Right cardiac atrium (tissue), 5 donors: ENCODE results near the gene LDHAL6B. TPM values are rescaled to one million over a fixed set of nuclear protein-coding genes. Genes with fewer than 3 reads are reported as not detected.

Experiments used
- ATAC-seq, 2 donors: fragments of 200-7000 bp; cut with Tn5 transposase; one replicate each; pipeline versions ENCODE4 v1.8.0 to v1.9.1; 2020; ENCODE audit warnings: moderate library complexity in 2 of 2, mild to moderate bottlenecking in 1 of 2
- DNase-seq, 3 donors: peaks; one replicate each; pipeline ENCODE4 v3.0.0-alpha.2; 2020
- H3K27ac ChIP-seq: one replicate; pipeline ENCODE4 v1.5.1; 2013; ENCODE audit warnings: mild to moderate bottlenecking, low read length, control low read depth, moderate library complexity
- H3K27me3 ChIP-seq: one replicate; pipeline ENCODE4 v1.6.1; 2013; ENCODE audit not compliant: control insufficient read depth, insufficient read depth
- H3K4me1 ChIP-seq: one replicate; pipeline ENCODE4 v1.6.1; 2013; ENCODE audit warnings: low read length; ENCODE audit not compliant: control insufficient read depth, insufficient read depth
- H3K4me3 ChIP-seq: one replicate; pipeline ENCODE4 v1.5.1; 2013; ENCODE audit warnings: low read length, control low read depth
- H3K9me3 ChIP-seq: one replicate; pipeline ENCODE4 v1.6.1; 2013; ENCODE audit warnings: low read length; ENCODE audit not compliant: control insufficient read depth
- WGBS: extraction: QIAGEN DNeasy Blood & Tissue Kit; methylation state at CpG from one replicate; pipeline ENCODE4 v1.1.7; 2013; 5-methylcytosine and 5-hydroxymethylcytosine counted together
- intact Hi-C, 4 donors: fragments of 100-400 bp; cut with DNase I; formaldehyde crosslinking; loops; one replicate each; pipeline versions ENCODE4 v1.11.0 to v1.14.0; 2022 to 2023
- polyA plus RNA-seq: library from polyadenylated mRNA; stranded (reverse); fragments of 200-250 nt; gene quantifications from one replicate; pipeline ENCODE4 v1.2.3, GENCODE V29; 2013
- total RNA-seq, 4 donors: library from RNA; stranded (reverse); fragmentation: NEBNext Ultra II Directional; extraction: Animal tissue kit (Norgen Biotek cat#: 25700); gene quantifications; one replicate each; pipeline ENCODE4 v1.2.1, GENCODE V29; 2021
- donor health status: healthy with polysubstance abuse.
- donor health status: DM: no; HTN: yes; CAD: no.
- donor health status: DM: no; HTN: no; CAD: no.
- donor health status: DM: no; HTN: yes; CAD: no; lungs with severe emphysema.
- donor health status: DM: yes; HTN: yes; CAD: no.

The LDHAL6B gene
- total and polyA plus RNA-seq, 5 donors = not detected

DNA sequence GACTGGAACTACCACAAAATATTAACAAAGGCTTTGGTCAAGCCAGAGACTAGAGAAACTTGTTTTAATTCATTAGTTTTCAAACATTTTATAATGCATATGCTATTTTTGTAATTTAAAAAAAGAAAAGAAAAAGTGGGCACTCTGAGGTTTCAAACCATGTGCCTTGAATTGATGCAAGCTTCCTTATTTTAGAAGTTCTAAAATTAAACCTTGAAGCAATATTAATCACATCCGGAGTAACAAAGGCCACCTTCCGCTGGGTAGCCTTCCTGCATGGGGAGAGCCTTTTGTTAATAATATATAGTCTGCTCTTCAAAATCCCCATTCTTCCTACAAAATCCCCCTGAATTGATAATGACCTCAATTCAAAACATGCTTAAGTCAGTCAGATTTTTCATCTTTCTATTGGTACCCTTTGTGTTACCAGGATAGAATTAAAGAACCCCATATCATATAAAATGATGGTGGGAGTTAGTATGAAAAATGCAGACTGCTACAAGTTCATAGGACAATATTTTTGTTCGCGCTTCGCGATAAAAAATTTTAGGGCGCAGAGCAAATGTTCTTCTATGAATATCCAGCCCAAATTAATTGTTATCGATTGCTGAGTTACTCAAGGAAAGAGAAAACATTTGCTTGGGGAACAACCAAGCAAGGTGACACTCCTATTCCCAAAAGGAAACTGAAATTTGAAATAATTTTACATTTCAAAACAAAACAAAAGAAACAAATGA, 30.6 kb downstream of the LDHAL6B start:
- no peaks in the 10 kb centered on the region for H3K27me3 ChIP-seq
- H3K4me1 ChIP-seq = peaks cover 6% of the 10 kb centered on the region
- intact Hi-C loops = no loop called here
- WGBS = 85% methylated on average over 8 of the region's 8 CpGs
- no peak overlapping the region for H3K4me3 ChIP-seq
- ATAC-seq = no peak
- H3K9me3 ChIP-seq = no peaks in the 10 kb centered on the region
- H3K27ac ChIP-seq = no peak overlapping the region
- DNase-seq = no peak

- no peak overlapping the region for H3K4me3 ChIP-seq
- ATAC-seq (no peak), DNase-seq (no peak)
- peaks cover 2% of the 10 kb centered on the region for H3K4me1 ChIP-seq
- H3K27me3 ChIP-seq = no peaks in the 10 kb centered on the region
- no peak overlapping the region for H3K27ac ChIP-seq
- no peaks in the 10 kb centered on the region for H3K9me3 ChIP-seq
- 74% methylated on average over 5 of the region's 5 CpGs for WGBS
- intact Hi-C loops = no loop called here
These were observed 31.3 kb downstream of the LDHAL6B start for GRCh38 chr15:59237924-59238331.

DNA sequence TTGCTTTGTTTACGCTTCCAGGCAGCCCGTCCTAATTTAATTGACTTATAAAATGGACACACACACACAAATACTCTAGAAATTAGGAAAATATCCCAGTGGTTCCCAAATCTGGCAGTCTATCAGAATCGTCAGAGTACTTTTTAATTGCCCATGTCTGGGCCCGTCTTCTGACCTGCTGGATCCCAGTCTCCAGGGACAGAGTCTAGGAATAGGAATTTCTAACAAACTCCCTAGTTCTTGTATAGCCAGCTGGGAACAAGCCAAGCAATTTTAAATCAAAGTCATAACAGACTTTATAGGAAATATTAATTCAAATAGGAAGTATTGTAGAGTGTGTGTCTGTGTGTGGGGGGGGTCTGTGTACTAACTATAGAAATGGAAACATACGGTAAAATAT, 33.4 kb downstream of the LDHAL6B start:
- H3K27me3 ChIP-seq = no peaks in the 10 kb centered on the region
- peaks cover 2% of the 10 kb centered on the region for H3K4me1 ChIP-seq
- H3K27ac ChIP-seq = no peak overlapping the region
- H3K4me3 ChIP-seq = no peak overlapping the region
- DNase-seq = no peak
- intact Hi-C loops = loop anchor here in 2 of 4 donors (10.0 kb wide), 2 partner anchors 135 to 255 kb away; partner anchors contain the start of gene MYO1E (in 2 of the 2)
- WGBS = 71% methylated on average over 5 of the region's 5 CpGs
- no peak for ATAC-seq
- no peaks in the 10 kb centered on the region for H3K9me3 ChIP-seq

- ATAC-seq (no peak), DNase-seq (no peak)
- no peak overlapping the region for H3K27ac ChIP-seq
- intact Hi-C loops = loop anchor here in 2 of 4 donors (10.0 kb wide), 2 partner anchors 132 to 252 kb away; partner anchors contain the start of gene MYO1E (in 2 of the 2)
- H3K4me3 ChIP-seq = no peak overlapping the region
- H3K27me3 ChIP-seq = no peaks in the 10 kb centered on the region
- no peaks in the 10 kb centered on the region for H3K9me3 ChIP-seq
- H3K4me1 ChIP-seq = peaks cover 2% of the 10 kb centered on the region
- WGBS = 94% methylated on average over 2 of the region's 2 CpGs
These were observed 36.0 kb downstream of the LDHAL6B start for GRCh38 chr15:59242649-59243048.

GRCh38 chr15:59243622-59244021, 37.0 kb downstream of the LDHAL6B start:
- 90% methylated on average over 5 of the region's 5 CpGs for WGBS
- no peaks in the 10 kb centered on the region for H3K4me1 ChIP-seq
- DNase-seq = no peak
- ATAC-seq = no peak
- no peak overlapping the region for H3K4me3 ChIP-seq
- intact Hi-C loops = loop anchor here in 2 of 4 donors (10.0 kb wide), 2 partner anchors 131 to 251 kb away; partner anchors contain the start of gene MYO1E (in 2 of the 2)
- H3K9me3 ChIP-seq = no peaks in the 10 kb centered on the region
- no peaks in the 10 kb centered on the region for H3K27me3 ChIP-seq
- no peak overlapping the region for H3K27ac ChIP-seq

DNA sequence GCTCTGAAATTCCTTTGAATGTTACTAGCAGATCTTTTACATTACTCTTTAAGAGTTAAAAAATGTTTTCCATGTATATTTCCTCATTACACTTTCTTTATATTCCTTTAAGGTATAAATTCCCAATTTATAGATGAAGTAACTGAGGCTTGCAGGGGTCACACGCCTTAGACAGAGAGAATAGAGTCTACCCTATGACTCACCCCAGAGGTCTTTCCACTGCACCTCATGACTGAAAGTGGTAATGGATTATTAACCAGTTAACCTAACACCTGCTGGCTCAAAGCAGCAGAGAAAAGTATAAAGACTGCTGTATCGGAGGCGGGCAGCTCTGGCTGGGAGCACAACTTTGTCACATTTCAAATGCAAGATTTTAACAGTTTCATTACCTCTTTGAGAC, 37.7 kb downstream of the LDHAL6B start:
- Histone ChIP-seq H3K27ac (no peak overlapping the region), H3K4me3 (no peak overlapping the region), H3K27me3 (no peaks in the 10 kb centered on the region), H3K4me1 (no peaks in the 10 kb centered on the region), H3K9me3 (no peaks in the 10 kb centered on the region)
- ATAC-seq (no peak), DNase-seq (no peak)
- 90% methylated on average over 3 of the region's 3 CpGs for WGBS
- intact Hi-C loops = loop anchor here in 2 of 4 donors (10.0 kb wide), 2 partner anchors 130 to 250 kb away; partner anchors contain the start of gene MYO1E (in 2 of the 2)

DNA sequence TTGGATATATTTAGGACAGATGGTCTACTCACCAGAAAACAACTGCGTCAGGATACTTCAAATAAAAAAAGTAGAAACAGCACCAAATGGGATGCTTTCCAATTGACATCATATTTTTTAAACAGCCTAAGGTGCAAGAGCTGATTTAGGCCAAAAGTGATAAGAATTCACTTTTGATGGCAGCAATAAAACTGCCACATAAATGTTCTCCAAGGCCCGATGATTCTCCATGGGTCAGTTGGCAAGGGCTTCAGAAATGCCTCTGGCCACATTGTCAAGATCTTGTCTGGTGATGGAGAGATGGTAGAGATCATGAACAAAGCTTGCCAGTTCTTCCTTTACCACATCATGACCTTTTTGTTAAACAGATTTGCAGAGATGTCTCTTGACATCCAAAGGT, 38.9 kb downstream of the LDHAL6B start:
- Histone ChIP-seq H3K4me3 (no peak overlapping the region), H3K4me1 (no peaks in the 10 kb centered on the region), H3K27ac (no peak overlapping the region), H3K9me3 (no peaks in the 10 kb centered on the region), H3K27me3 (no peaks in the 10 kb centered on the region)
- ATAC-seq (no peak), DNase-seq (no peak)
- intact Hi-C loops = loop anchor here in 3 of 4 donors (5.0 to 10.0 kb wide), 3 partner anchors 129 to 249 kb away; partner anchors contain the start of gene MYO1E (in 2 of the 3)
- 78% methylated on average over 2 of the region's 2 CpGs for WGBS

- Histone ChIP-seq H3K27ac (no peak overlapping the region), H3K27me3 (no peaks in the 10 kb centered on the region), H3K9me3 (no peaks in the 10 kb centered on the region), H3K4me1 (peaks cover 2% of the 10 kb centered on the region), H3K4me3 (no peak overlapping the region)
- 5% methylated on average over 2 of the region's 2 CpGs for WGBS
- peak in 2 of 3 donors; percentile 28 to 60 for DNase-seq
- peak; percentile 72 to 82 for ATAC-seq
- intact Hi-C loops = loop anchor here in 3 of 4 donors (5.0 to 10.0 kb wide), 3 partner anchors 127 to 247 kb away; partner anchors contain the start of gene MYO1E (in 2 of the 3)
These were observed 40.7 kb downstream of the LDHAL6B start for GRCh38 chr15:59247364-59247763.

GRCh38 chr15:59249816-59250215, 43.2 kb downstream of the LDHAL6B start:
- no peak overlapping the region for H3K4me3 ChIP-seq
- no peaks in the 10 kb centered on the region for H3K9me3 ChIP-seq
- peaks cover 2% of the 10 kb centered on the region for H3K4me1 ChIP-seq
- intact Hi-C loops = loop anchor here in 3 of 4 donors (5.0 to 10.0 kb wide), 3 partner anchors 125 to 245 kb away; partner anchors contain the start of gene MYO1E (in 2 of the 3)
- 89% methylated on average over 5 of the region's 5 CpGs for WGBS
- DNase-seq (no peak), ATAC-seq (no peak)
- H3K27ac ChIP-seq = no peak overlapping the region
- H3K27me3 ChIP-seq = no peaks in the 10 kb centered on the region

DNA sequence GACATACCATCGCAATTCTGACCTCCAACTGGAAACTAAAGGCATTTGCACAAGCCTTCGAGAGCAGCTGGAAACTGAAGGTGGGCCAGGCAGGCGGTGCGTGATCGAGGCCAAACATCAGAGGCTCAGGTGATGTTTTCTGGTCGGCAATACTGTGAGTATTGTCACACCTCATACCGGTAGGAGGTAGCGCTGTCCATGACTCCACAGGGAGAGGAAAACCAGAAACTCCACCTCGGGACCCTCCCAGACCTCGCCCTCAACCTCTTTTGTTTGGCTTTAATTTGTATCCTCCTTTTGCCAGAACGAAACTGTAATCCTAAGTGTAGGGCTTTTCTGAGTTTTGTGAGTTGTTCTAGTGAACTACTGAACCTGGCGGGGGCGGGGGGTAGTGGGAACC, 43.6 kb downstream of the LDHAL6B start:
- DNase-seq = no peak
- no peaks in the 10 kb centered on the region for H3K27me3 ChIP-seq
- H3K27ac ChIP-seq = no peak overlapping the region
- intact Hi-C loops = no loop called here
- no peaks in the 10 kb centered on the region for H3K9me3 ChIP-seq
- H3K4me1 ChIP-seq = peaks cover 2% of the 10 kb centered on the region
- H3K4me3 ChIP-seq = no peak overlapping the region
- ATAC-seq = no peak
- WGBS = 91% methylated on average over 13 of the region's 13 CpGs

DNA sequence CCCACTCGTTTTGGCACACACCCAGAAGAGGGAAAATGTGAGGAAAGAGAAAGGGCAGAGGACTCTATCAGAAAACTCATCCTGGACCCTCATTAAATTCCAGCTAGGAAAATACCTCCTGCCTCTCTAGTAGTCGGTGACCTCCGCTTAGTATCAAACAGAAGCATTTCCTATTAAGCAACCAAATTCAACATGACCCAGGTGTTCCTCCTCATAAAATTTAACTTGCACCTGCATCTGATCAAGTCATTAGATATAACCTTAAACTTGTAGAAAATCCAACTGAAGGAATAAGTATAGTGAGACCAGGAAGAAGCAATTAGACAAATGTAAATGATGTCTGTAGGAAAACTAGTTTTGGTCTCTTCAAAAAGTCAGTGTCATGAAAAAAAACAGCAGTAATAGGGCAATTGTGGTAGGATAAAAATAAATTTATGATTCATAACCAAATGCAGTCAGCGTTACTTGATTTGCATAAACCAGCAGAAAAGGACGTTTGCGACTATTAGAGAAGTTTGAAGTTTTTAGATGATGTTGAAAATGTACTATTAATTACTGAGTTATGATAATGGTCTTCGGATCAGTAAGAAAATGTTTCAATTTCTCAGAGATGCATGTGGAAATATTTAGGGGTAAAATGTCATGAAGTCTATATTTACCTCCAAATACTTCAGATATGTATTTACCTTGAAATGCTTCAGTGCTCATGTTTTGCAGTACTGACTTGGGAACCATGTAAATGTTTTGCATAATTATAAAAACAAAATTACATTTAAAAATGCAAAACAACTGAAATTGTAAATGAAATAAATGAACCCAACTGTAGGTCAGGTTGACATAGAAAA, 44.6 kb downstream of the LDHAL6B start:
- intact Hi-C loops = no loop called here
- 75% methylated on average over 7 of the region's 7 CpGs for WGBS
- Histone ChIP-seq H3K9me3 (no peaks in the 10 kb centered on the region), H3K27me3 (no peaks in the 10 kb centered on the region), H3K4me3 (no peak overlapping the region), H3K27ac (no peak overlapping the region), H3K4me1 (peaks cover 2% of the 10 kb centered on the region)
- DNase-seq = no peak
- no peak for ATAC-seq
